ENCODE data around the gene KRT83. TPM values are rescaled to one million over a fixed set of nuclear protein-coding genes. Genes with fewer than 3 reads are reported as not detected.

The KRT83 gene
- total and polyA plus RNA-seq, 2 of the 13 experiments (the other 11 are each of a cell fraction or from before 2014, with no cell fraction given): not detected

DNA sequence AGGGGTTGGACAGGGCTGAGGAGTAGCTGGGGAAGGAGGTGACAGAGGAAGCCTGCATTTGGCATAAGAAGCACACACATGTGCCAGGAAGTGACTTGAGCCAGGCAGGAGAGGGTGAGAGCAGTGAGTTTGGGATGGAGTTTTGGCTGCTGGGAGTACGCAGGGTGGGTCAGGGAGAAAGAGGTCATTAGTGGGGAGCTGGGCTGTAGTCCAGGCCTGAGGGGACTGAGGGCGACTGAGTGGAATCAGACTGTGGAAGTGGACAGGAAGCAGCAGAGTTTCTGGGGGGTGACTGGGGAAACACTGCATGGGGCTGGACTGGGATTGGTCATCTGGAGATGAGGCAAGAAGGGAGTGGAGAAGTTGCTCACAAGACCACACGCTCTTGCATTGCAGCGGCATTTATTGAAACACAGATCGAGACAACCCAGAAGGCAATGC is 38.4 kb upstream of the KRT83 start (continued):
- TF ChIP-seq ZSCAN12 (CRISPR knock-in tag; IDR thresholded peaks at IDR 0.05): no peak
- TF ChIP-seq ZNF776 (CRISPR knock-in tag; IDR thresholded peaks at IDR 0.05): no peak
- TF ChIP-seq IKZF1 (IDR thresholded peaks at IDR 0.05): no peak
- no peak for TF ChIP-seq KLF6 (CRISPR knock-in tag; IDR thresholded peaks at IDR 0.05)
- no peak for TF ChIP-seq ZNF660 (CRISPR knock-in tag; IDR thresholded peaks at IDR 0.05; ENCODE audit: borderline replicate concordance, low read depth)
- no peak for TF ChIP-seq ETV6 (CRISPR knock-in tag; conservative IDR thresholded peaks at IDR 0.05)
- TF ChIP-seq, protein P1, sequence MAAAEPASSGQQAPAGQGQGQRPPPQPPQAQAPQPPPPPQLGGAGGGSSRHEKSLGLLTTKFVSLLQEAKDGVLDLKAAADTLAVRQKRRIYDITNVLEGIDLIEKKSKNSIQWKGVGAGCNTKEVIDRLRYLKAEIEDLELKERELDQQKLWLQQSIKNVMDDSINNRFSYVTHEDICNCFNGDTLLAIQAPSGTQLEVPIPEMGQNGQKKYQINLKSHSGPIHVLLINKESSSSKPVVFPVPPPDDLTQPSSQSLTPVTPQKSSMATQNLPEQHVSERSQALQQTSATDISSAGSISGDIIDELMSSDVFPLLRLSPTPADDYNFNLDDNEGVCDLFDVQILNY (CRISPR knock-in tag; conservative IDR thresholded peaks at IDR 0.05): no peak
- no peak for TF ChIP-seq BCLAF1 (IDR thresholded peaks at IDR 0.05)
- TF ChIP-seq HNRNPLL (IDR thresholded peaks at IDR 0.05; ENCODE audit: low read depth, low read length, poor library complexity, severe bottlenecking): no peak
- TF ChIP-seq STAT5B (CRISPR knock-in tag; IDR thresholded peaks at IDR 0.05): no peak
- no peak for TF ChIP-seq FOXM1 (CRISPR knock-in tag; IDR thresholded peaks at IDR 0.05)
- no peak for TF ChIP-seq CEBPG (CRISPR knock-in tag; IDR thresholded peaks at IDR 0.05)

All from HepG2 (cell line).